ENCODE data around the gene KRTAP13-3. TPM values are rescaled to one million over a fixed set of nuclear protein-coding genes. Genes with fewer than 3 reads are reported as not detected.

KRTAP13-3 gene
- total and polyA plus RNA-seq, 2 of the 8 experiments (the other 6 are each of a cell fraction or from before 2014, with no cell fraction given): not detected

- TF ChIP-seq SAP30 (IDR thresholded peaks at IDR 0.05; ENCODE audit: insufficient read depth, insufficient replicate concordance, low read length): no peak
- no peak for TF ChIP-seq SIX5 (IDR thresholded peaks at IDR 0.05; ENCODE audit: low read depth, low read length)
- no peak for TF ChIP-seq NANOG (IDR thresholded peaks at IDR 0.05; ENCODE audit: insufficient read depth, low read depth, low read length, poor library complexity, severe bottlenecking)
- TF ChIP-seq TCF12 (IDR thresholded peaks at IDR 0.05; ENCODE audit: low read depth, low read length): no peak
- TF ChIP-seq TBP (IDR thresholded peaks at IDR 0.05; ENCODE audit: low read depth, low read length): no peak
- no peak for TF ChIP-seq CBX5 (IDR thresholded peaks at IDR 0.05; ENCODE audit: low read depth, low read length)
- TF ChIP-seq ZNF274 (IDR thresholded peaks at IDR 0.05; ENCODE audit: borderline replicate concordance, extremely low read depth, low read length): no peak
Observed at GRCh38 chr21:30391492-30392025, 34.2 kb downstream of the KRTAP13-3 start (continued).
